GM12878 (cell line): ENCODE data around the gene LDLRAD4. TPM values are rescaled to one million over a fixed set of nuclear protein-coding genes. Genes with fewer than 3 reads are reported as not detected.

Experiments used
- ATAC-seq: fragments of 200-7000 bp; cut with Tn5 transposase; 3 replicates; pipeline ENCODE4 v1.9.1; 2020; ENCODE audit warnings: mild to moderate bottlenecking, moderate library complexity
- BruUV-seq: library from RNA; stranded (reverse); fragments of 400-500 nt; replicated peaks from 2 replicates; lab custom pipeline; 2021; lab: Mats Ljungman, UMichigan
- CTCF ChIA-PET: fragments of 300-600 bp; sonication (Branson Sonifier 250); formaldehyde crosslinking; extraction: SDS; loops from one replicate; lab custom pipeline; 2021; ENCODE audit warnings: inconsistent platforms; lab: Yijun Ruan, JAX
- POLR2A ChIA-PET: fragments of 350-600 bp; formaldehyde crosslinking; extraction: SDS; loops from one replicate; lab custom pipeline; 2021; ENCODE audit warnings: inconsistent platforms; lab: Charles Lee
- RAD21 ChIA-PET: fragments of 300-600 bp; sonication (Branson Sonifier 250); formaldehyde crosslinking; loops from one replicate; lab custom pipeline; 2023; ENCODE audit warnings: antibody characterized with exemption; ENCODE audit not compliant: unreplicated experiment; lab: Charles Lee
- SMC1A ChIA-PET: fragments of 300-600 bp; sonication (Branson Sonifier 250); formaldehyde crosslinking; loops from one replicate; lab custom pipeline; 2023; ENCODE audit not compliant: unreplicated experiment, uncharacterized antibody; lab: Charles Lee
- DNase-seq: peaks from one replicate; pipeline ENCODE4 v3.0.0-alpha.2; 2011; ENCODE audit warnings: low read depth, low spot score
- FAIRE-seq: peaks from 3 replicates; lab custom pipeline; 2011; peaks lifted over from hg19 to GRCh38; lab: Jason Lieb, UNC
- H2AFZ ChIP-seq: 2 replicates; pipeline ENCODE4 v1.6.0; 2011; ENCODE audit warnings: low read depth, low read length, control low read depth; ENCODE audit not compliant: control insufficient read depth
- H3K27ac ChIP-seq: 2 replicates; pipeline ENCODE4 v1.5.1; 2011; ENCODE audit warnings: control low read depth; ENCODE audit not compliant: control insufficient read depth, insufficient read depth
- H3K27me3 ChIP-seq, 2 experiments: replicated peaks in 1 of 2; 2 replicates each; pipeline versions ENCODE4 v1.6.0 to v1.6.1; 2011; ENCODE audit warnings: low read length in 1 of 2; ENCODE audit not compliant: control insufficient read depth in 2 of 2, insufficient read depth in 2 of 2
- H3K36me3 ChIP-seq, 2 experiments: 2 replicates each; pipeline ENCODE4 v1.5.1; 2011; ENCODE audit warnings: low read length in 1 of 2; ENCODE audit not compliant: control insufficient read depth in 2 of 2, insufficient read depth in 2 of 2
- H3K4me1 ChIP-seq: 2 replicates; pipeline ENCODE4 v1.6.1; 2011; ENCODE audit warnings: mild to moderate bottlenecking, low read length, moderate library complexity, mixed read lengths; ENCODE audit not compliant: control insufficient read depth, insufficient read depth
- H3K4me2 ChIP-seq: 2 replicates; pipeline ENCODE4 v1.6.0; 2011; ENCODE audit warnings: control low read depth; ENCODE audit not compliant: control insufficient read depth, insufficient read depth
- H3K4me3 ChIP-seq: fragments of 200-600 bp; sonication (generic); 2 replicates; pipeline ENCODE4 v1.5.1; 2016
- H3K79me2 ChIP-seq: 2 replicates; pipeline ENCODE4 v1.6.0; 2011; ENCODE audit warnings: low read length; ENCODE audit not compliant: control insufficient read depth, insufficient read depth
- H3K9ac ChIP-seq: 2 replicates; pipeline ENCODE4 v1.8.0; 2011; ENCODE audit warnings: low read length, control low read depth, mixed read lengths; ENCODE audit not compliant: control insufficient read depth, insufficient read depth
- H3K9me3 ChIP-seq: replicated peaks from 3 replicates; pipeline ENCODE4 v1.5.1; 2011; ENCODE audit warnings: mild to moderate bottlenecking, low read length; ENCODE audit not compliant: control insufficient read depth, insufficient read depth
- H4K20me1 ChIP-seq: 2 replicates; pipeline ENCODE4 v1.6.0; 2011; ENCODE audit not compliant: control insufficient read depth, insufficient read depth
- BMI1 ChIP-seq: fragments of 450-650 bp; IDR thresholded peaks from 2 replicates; pipeline ENCODE4 v1.6.1; 2016; ENCODE audit warnings: mild to moderate bottlenecking, moderate library complexity, borderline replicate concordance
- CREB1 ChIP-seq: IDR thresholded peaks from 2 replicates; pipeline ENCODE4 v1.6.1; 2012; ENCODE audit warnings: low read depth, mild to moderate bottlenecking, inconsistent platforms
- EGR1 ChIP-seq, 2 experiments: IDR thresholded peaks; 1 replicate in 1 of 2; 2 replicates in 1 of 2; pipeline ENCODE4 v1.6.1; 2011 to 2012; ENCODE audit warnings: low read depth in 2 of 2, low read length in 2 of 2, borderline replicate concordance in 1 of 2, mild to moderate bottlenecking in 1 of 2, moderate library complexity in 1 of 2
- ESRRA ChIP-seq: IDR thresholded peaks from 2 replicates; pipeline ENCODE4 v1.6.1; 2012; ENCODE audit warnings: mild to moderate bottlenecking, low read length, improper control_type of control experiment
- GABPA ChIP-seq: IDR thresholded peaks from 2 replicates; pipeline ENCODE4 v1.6.1; 2014; ENCODE audit warnings: antibody characterized with exemption, low read depth, mild to moderate bottlenecking, inconsistent platforms
- GATAD2B ChIP-seq: fragments of 450-650 bp; conservative IDR thresholded peaks from 2 replicates; pipeline ENCODE4 v1.6.1; 2017; ENCODE audit warnings: low read depth, mild to moderate bottlenecking, moderate library complexity
- KLF5 ChIP-seq: fragments of 450-650 bp; IDR thresholded peaks from 2 replicates; pipeline ENCODE4 v1.6.1; 2014; ENCODE audit warnings: mild to moderate bottlenecking; ENCODE audit not compliant: partially characterized antibody
- MYC ChIP-seq: IDR thresholded peaks from 2 replicates; pipeline ENCODE4 v1.6.1; 2011; ENCODE audit warnings: mild to moderate bottlenecking, low read length, moderate library complexity, inconsistent platforms; ENCODE audit not compliant: insufficient read depth, insufficient replicate concordance, insufficient read length, severe bottlenecking
- NFYB ChIP-seq: IDR thresholded peaks from 2 replicates; pipeline ENCODE4 v1.6.1; 2011; ENCODE audit warnings: low read depth, mild to moderate bottlenecking, low read length, improper control_type of control experiment, moderate library complexity; ENCODE audit not compliant: insufficient read depth
- SMARCA5 ChIP-seq: fragments of 450-650 bp; IDR thresholded peaks from 2 replicates; pipeline ENCODE4 v1.6.1; 2017; ENCODE audit warnings: mild to moderate bottlenecking
- SREBF1 ChIP-seq: IDR thresholded peaks from 2 replicates; pipeline ENCODE4 v1.6.1; 2012; ENCODE audit warnings: mild to moderate bottlenecking, low read length
- SUPT20H ChIP-seq: IDR thresholded peaks from 2 replicates; pipeline ENCODE4 v1.6.1; 2011; ENCODE audit warnings: low read depth, mild to moderate bottlenecking, low read length, moderate library complexity, borderline replicate concordance; ENCODE audit not compliant: control insufficient read depth
- TCF7 ChIP-seq: IDR thresholded peaks from 2 replicates; pipeline ENCODE4 v1.6.1; 2014; ENCODE audit warnings: antibody characterized with exemption, borderline replicate concordance
- ZNF384 ChIP-seq: IDR thresholded peaks from 2 replicates; pipeline ENCODE4 v1.6.1; 2012; ENCODE audit warnings: low read depth, mild to moderate bottlenecking, low read length, improper control_type of control experiment, borderline replicate concordance
- WGBS: methylation state at CpG from one replicate; pipeline ENCODE4 v1.1.6; 2016; ENCODE audit warnings: low lambda C conversion rate; ENCODE audit not compliant: insufficient replicate concordance, insufficient coverage; ENCODE audit errors: missing lambda C conversion rate; 5-methylcytosine and 5-hydroxymethylcytosine counted together
- in situ Hi-C: fragments of 300-500 bp; cut with MboI; formaldehyde crosslinking; loops from 9 replicates; pipeline ENCODE4 v1.14.3; 2018; ENCODE audit warnings: mixed read lengths
- intact Hi-C: fragments of 100-400 bp; cut with micrococcal nuclease; formaldehyde crosslinking; loops from one replicate; pipeline ENCODE4 v1.14.2; 2022; ENCODE audit not compliant: unreplicated experiment
- polyA plus RNA-seq, 11 experiments: library from polyadenylated mRNA; depleted of rRNA in 4 of 11; unstranded in 6 of 11; stranded (reverse) in 5 of 11; fragments of >200 nt; fragmentation: Nextera tagmentation in 4 of 11; fragmentation: Illumina TruSeq in 1 of 11; extraction: Ambion mirVana in 4 of 11; extraction: Trizol in 1 of 11; gene quantifications; 1 replicate in 1 of 11; 2 replicates in 10 of 11; pipeline versions ENCODE4 v1.2.1 to v1.2.3, GENCODE V29; 2011 to 2016; ENCODE audit warnings: inconsistent platforms in 2 of 11, missing spikeins in 2 of 11, low read depth in 1 of 11
- total RNA-seq, 4 experiments: library from RNA; depleted of rRNA in 3 of 4; stranded (reverse); fragments of >200 nt in 3 of 4; fragmentation: Illumina TruSeq in 1 of 4; extraction: Trizol in 1 of 4; gene quantifications; 2 replicates each; pipeline versions ENCODE4 v1.2.1 to v1.2.3, GENCODE V29; 2013 to 2021
- TF ChIP-seq, protein P1 (sequence below): IDR thresholded peaks from 2 replicates; pipeline ENCODE4 v1.6.1; 2011; ENCODE audit warnings: mild to moderate bottlenecking, low read depth, low read length, moderate library complexity; ENCODE audit not compliant: insufficient replicate concordance
- TF ChIP-seq, protein P2 (sequence below): fragments of 150-350 bp; IDR thresholded peaks from 2 replicates; pipeline ENCODE4 v1.6.1; 2014; ENCODE audit warnings: mild to moderate bottlenecking, low read depth, low read length

The LDLRAD4 gene
- total and polyA plus RNA-seq, 10 of the 15 experiments (the other 5 are each of a cell fraction or from before 2014, with no cell fraction given) = 2.7 to 16.8 (median 11.2) TPM

DNA sequence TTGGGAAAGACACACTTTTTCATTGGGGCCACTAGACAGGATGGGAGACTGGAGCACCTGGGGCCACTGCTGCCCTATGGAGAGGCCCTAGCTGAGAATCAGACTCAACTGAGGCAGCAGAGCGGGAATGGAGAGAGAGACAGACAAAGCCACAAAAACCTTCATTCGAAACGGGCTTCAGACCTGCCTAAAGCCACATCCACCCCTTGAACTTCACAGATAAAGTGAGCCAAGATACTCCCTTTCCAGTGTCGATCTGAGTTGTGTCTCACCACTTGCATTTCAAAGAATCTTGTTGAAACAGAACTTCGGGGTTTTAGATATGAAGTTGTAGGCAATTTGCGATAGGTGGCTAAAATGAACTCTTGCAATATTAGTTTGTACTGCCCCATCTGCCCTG, 11.3 kb upstream of the LDLRAD4 start (continued):
- TF ChIP-seq NFYB (no peak), GABPA (no peak), SREBF1 (no peak), BMI1 (no peak), TCF7 (no peak), ZNF384 (no peak), EGR1 (IDR thresholded peaks at IDR 0.05; ENCODE audit: borderline replicate concordance in 1 of 2, low read depth in 2 of 2, low read length in 2 of 2) (no peak), CREB1 (no peak), GATAD2B (no peak), ESRRA (no peak), MYC (no peak)
- TF ChIP-seq, protein P1, sequence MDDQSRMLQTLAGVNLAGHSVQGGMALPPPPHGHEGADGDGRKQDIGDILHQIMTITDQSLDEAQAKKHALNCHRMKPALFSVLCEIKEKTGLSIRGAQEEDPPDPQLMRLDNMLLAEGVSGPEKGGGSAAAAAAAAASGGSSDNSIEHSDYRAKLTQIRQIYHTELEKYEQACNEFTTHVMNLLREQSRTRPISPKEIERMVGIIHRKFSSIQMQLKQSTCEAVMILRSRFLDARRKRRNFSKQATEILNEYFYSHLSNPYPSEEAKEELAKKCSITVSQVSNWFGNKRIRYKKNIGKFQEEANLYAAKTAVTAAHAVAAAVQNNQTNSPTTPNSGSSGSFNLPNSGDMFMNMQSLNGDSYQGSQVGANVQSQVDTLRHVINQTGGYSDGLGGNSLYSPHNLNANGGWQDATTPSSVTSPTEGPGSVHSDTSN = no peak

DNA sequence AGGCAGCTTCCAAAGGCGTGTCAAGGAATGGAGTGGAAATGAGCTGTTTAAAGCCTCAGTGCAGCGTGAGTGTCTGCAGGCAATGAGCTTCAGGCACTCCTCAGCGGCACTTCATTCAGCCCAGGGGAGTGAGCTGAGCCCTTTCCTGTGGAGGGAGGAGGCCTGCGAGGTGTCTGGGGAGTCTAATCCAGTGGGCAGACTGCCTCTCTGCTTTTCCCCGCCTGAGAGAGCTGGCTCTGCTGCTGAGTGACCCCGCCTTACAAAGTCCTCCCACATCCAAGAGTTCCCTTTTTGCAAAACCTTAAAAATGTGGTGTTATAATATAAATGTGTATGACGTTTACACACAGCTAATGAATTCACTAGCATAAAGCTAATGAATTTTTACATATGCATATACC, 7.0 kb upstream of the LDLRAD4 start:
- RAD21 ChIA-PET = no interaction called here
- intact Hi-C loops = loop anchor here (10.0 kb wide), 1 partner anchor 323 kb away; no protein-coding TSS in a partner anchor
- H3K4me2 ChIP-seq = no peak overlapping the region
- H3K27ac ChIP-seq = no peak overlapping the region
- H3K9ac ChIP-seq = no peak overlapping the region
- H3K27me3 ChIP-seq = peaks cover 0 to 11% of the 10 kb centered on the region in 2 experiments
- DNase-seq (no peak), ATAC-seq (no peak), FAIRE-seq (no peak)
- H3K9me3 ChIP-seq = no peaks in the 10 kb centered on the region
- in situ Hi-C loops = no loop called here
- no peaks in the 10 kb centered on the region for H4K20me1 ChIP-seq
- no peak overlapping the region for H3K4me3 ChIP-seq
- no peaks in the 10 kb centered on the region for H3K79me2 ChIP-seq
- SMC1A ChIA-PET = interaction anchor here (0.7 to 1.5 kb wide), 2 partner anchors 9 to 95 kb away, joined by 3 read pairs; no protein-coding TSS in a partner anchor
- POLR2A ChIA-PET = no interaction called here
- no TSS peak for BruUV-seq
- no peak overlapping the region for H2AFZ ChIP-seq
- CTCF ChIA-PET = interaction anchor here (0.6 to 1.6 kb wide), 3 partner anchors 79 to 418 kb away, joined by 3 to 4 read pairs (median 3); no protein-coding TSS in a partner anchor
- H3K36me3 ChIP-seq = no peaks in the 10 kb centered on the region
- H3K4me1 ChIP-seq = no peaks in the 10 kb centered on the region
- WGBS = 5% methylated on average over 7 of the region's 7 CpGs
- TF ChIP-seq, protein P2, sequence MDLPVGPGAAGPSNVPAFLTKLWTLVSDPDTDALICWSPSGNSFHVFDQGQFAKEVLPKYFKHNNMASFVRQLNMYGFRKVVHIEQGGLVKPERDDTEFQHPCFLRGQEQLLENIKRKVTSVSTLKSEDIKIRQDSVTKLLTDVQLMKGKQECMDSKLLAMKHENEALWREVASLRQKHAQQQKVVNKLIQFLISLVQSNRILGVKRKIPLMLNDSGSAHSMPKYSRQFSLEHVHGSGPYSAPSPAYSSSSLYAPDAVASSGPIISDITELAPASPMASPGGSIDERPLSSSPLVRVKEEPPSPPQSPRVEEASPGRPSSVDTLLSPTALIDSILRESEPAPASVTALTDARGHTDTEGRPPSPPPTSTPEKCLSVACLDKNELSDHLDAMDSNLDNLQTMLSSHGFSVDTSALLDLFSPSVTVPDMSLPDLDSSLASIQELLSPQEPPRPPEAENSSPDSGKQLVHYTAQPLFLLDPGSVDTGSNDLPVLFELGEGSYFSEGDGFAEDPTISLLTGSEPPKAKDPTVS = no peak
- TF ChIP-seq EGR1 (IDR thresholded peaks at IDR 0.05; ENCODE audit: borderline replicate concordance in 1 of 2, low read depth in 2 of 2, low read length in 2 of 2) (no peak), KLF5 (no peak), SMARCA5 (no peak), SUPT20H (no peak)
